DMS53 treated with DMSO at 0.1 percent for 48 hours (cell line): ENCODE data around the gene ETFA.

Source experiments
- DNase-seq: peaks from one replicate; lab custom pipeline; 2025; ENCODE audit not compliant: unreplicated experiment; lab: John Stamatoyannopoulos, UW

Gene ETFA

GRCh38 chr15:76222159-76222558 is 89.1 kb downstream of the ETFA start:
- no peak for DNase-seq

- no peak for DNase-seq
These were observed 90.0 kb downstream of the ETFA start for GRCh38 chr15:76221085-76221767.

- no peak for DNase-seq
These were observed 93.4 kb downstream of the ETFA start for GRCh38 chr15:76217882-76218217.

GRCh38 chr15:76217029-76217881 is 94.0 kb downstream of the ETFA start:
- no peak for DNase-seq

GRCh38 chr15:76215634-76216033 is 95.6 kb downstream of the ETFA start:
- DNase-seq: no peak

GRCh38 chr15:76209942-76210341 is 101.3 kb downstream of the ETFA start:
- DNase-seq: no peak

- no peak for DNase-seq
These were observed 101.7 kb downstream of the ETFA start for GRCh38 chr15:76209523-76209922.

- DNase-seq: no peak
These were observed 102.4 kb downstream of the ETFA start for GRCh38 chr15:76208786-76209424.

GRCh38 chr15:76208084-76208785 is 103.0 kb downstream of the ETFA start:
- no peak for DNase-seq

- peak; percentile 9 for DNase-seq
These were observed 104.8 kb downstream of the ETFA start for GRCh38 chr15:76206325-76206976.

- DNase-seq: no peak
These were observed 106.3 kb downstream of the ETFA start for GRCh38 chr15:76204916-76205460.

- no peak for DNase-seq
These were observed 107.0 kb downstream of the ETFA start for GRCh38 chr15:76204109-76204845.

GRCh38 chr15:76203346-76204108 is 107.7 kb downstream of the ETFA start:
- no peak for DNase-seq

GRCh38 chr15:76201536-76202255 is 109.6 kb downstream of the ETFA start:
- no peak for DNase-seq

- DNase-seq: no peak
These were observed 110.6 kb downstream of the ETFA start for GRCh38 chr15:76200641-76201105.

GRCh38 chr15:76200083-76200465 is 111.2 kb downstream of the ETFA start:
- DNase-seq: no peak

- no peak for DNase-seq
These were observed 111.9 kb downstream of the ETFA start for GRCh38 chr15:76199106-76200082.
